Endothelial cell (in vitro differentiated cells): Measurements from ENCODE around the gene TBX3. TPM values are rescaled to one million over a fixed set of nuclear protein-coding genes. Genes with fewer than 3 reads are reported as not detected.

ENCODE experiments used
- DNase-seq: peaks from one replicate; pipeline ENCODE4 v3.0.0; 2021; ENCODE audit warnings: low spot score
- H3K27ac Mint-ChIP-seq: one replicate; pipeline ENCODE4 v1.8.0; 2021; ENCODE audit warnings: mixed read lengths, inconsistent platforms; ENCODE audit not compliant: unreplicated experiment
- H3K27me3 Mint-ChIP-seq: one replicate; pipeline ENCODE4 v1.8.0; 2021; ENCODE audit warnings: mild to moderate bottlenecking, moderate library complexity, mixed read lengths, inconsistent platforms; ENCODE audit not compliant: unreplicated experiment
- H3K36me3 Mint-ChIP-seq: one replicate; pipeline ENCODE4 v1.8.0; 2021; ENCODE audit warnings: mild to moderate bottlenecking, low read depth, mixed read lengths, inconsistent platforms; ENCODE audit not compliant: unreplicated experiment
- H3K4me1 Mint-ChIP-seq: one replicate; pipeline ENCODE4 v1.8.0; 2021; ENCODE audit warnings: mild to moderate bottlenecking, mixed read lengths, inconsistent platforms; ENCODE audit not compliant: unreplicated experiment
- H3K4me3 Mint-ChIP-seq: one replicate; pipeline ENCODE4 v1.8.0; 2021; ENCODE audit warnings: mild to moderate bottlenecking, mixed read lengths, inconsistent platforms; ENCODE audit not compliant: unreplicated experiment
- H3K9me3 Mint-ChIP-seq: one replicate; pipeline ENCODE4 v1.8.0; 2021; ENCODE audit warnings: mixed read lengths, inconsistent platforms; ENCODE audit not compliant: unreplicated experiment
- total RNA-seq: library from RNA; stranded (reverse); fragmentation: NEBNext Ultra II Directional; extraction: Animal tissue kit (Norgen Biotek cat#: 25700); gene quantifications from one replicate; pipeline ENCODE4 v1.2.1, GENCODE V29; 2021; ENCODE audit not compliant: unreplicated experiment
- TF ChIP-seq, protein P1 (sequence below): fragments of 200-600 bp; sonication (generic); IDR thresholded peaks from one replicate; pipeline ENCODE4 v1.5.0; 2021; ENCODE audit warnings: antibody characterized with exemption; ENCODE audit not compliant: unreplicated experiment

Gene TBX3
- total RNA-seq, 1 donor from 2014 or later = 0.41 TPM

DNA sequence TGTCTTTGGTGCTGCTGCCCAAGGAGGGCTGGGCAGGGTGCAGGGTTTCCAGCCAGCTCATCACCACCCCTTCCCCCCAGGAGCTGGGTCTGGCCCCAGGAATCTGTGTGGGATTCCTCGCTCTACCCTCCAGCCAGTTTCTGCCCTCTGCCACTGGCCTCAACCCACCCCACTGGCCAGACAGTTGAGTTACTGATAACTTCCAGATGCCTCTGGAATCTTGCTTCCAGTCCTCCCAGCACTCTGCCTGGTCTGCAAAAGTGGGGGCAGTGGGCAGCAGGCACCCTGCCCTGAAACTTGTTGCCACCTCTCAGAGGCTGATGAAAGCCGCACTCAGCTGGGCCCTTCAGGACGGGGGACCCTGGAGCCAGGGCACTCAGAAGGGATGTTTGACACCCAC, 20.1 kb upstream of the TBX3 start:
- no peaks in the 10 kb centered on the region for H3K9me3 Mint-ChIP-seq
- no peak overlapping the region for H3K27ac Mint-ChIP-seq
- peaks cover 10% of the 10 kb centered on the region for H3K4me1 Mint-ChIP-seq
- peaks cover 19% of the 10 kb centered on the region for H3K27me3 Mint-ChIP-seq
- no peak for DNase-seq
- TF ChIP-seq, protein P1, sequence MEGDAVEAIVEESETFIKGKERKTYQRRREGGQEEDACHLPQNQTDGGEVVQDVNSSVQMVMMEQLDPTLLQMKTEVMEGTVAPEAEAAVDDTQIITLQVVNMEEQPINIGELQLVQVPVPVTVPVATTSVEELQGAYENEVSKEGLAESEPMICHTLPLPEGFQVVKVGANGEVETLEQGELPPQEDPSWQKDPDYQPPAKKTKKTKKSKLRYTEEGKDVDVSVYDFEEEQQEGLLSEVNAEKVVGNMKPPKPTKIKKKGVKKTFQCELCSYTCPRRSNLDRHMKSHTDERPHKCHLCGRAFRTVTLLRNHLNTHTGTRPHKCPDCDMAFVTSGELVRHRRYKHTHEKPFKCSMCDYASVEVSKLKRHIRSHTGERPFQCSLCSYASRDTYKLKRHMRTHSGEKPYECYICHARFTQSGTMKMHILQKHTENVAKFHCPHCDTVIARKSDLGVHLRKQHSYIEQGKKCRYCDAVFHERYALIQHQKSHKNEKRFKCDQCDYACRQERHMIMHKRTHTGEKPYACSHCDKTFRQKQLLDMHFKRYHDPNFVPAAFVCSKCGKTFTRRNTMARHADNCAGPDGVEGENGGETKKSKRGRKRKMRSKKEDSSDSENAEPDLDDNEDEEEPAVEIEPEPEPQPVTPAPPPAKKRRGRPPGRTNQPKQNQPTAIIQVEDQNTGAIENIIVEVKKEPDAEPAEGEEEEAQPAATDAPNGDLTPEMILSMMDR = no peak
- no peak overlapping the region for H3K4me3 Mint-ChIP-seq
- H3K36me3 Mint-ChIP-seq = no peaks in the 10 kb centered on the region

DNA sequence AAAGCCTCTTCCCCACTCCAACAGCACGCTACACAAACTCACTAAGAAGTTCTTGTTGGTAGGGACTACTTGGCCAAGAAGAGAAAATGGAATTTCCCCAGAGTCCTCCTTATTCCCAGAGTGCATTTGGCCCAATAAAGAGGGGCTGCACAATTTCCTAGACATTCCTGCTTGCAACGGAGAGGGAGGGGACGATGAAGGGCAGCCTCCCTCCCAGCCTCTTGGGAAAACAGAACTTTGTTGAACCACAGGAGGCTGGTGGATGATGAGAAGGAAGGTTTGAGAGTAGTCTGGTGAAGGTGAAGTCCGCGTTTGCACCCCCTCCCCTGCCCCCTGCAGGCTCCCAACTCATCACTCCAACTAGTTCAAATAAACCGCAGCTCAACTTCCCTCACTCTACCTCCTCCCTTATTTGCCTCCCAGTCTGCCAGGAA, 19.1 kb upstream of the TBX3 start:
- Mint-ChIP-seq H3K36me3 (no peaks in the 10 kb centered on the region), H3K9me3 (no peaks in the 10 kb centered on the region), H3K4me1 (peaks cover 10% of the 10 kb centered on the region), H3K4me3 (no peak overlapping the region), H3K27me3 (peaks cover 20% of the 10 kb centered on the region), H3K27ac (no peak overlapping the region)
- TF ChIP-seq, protein P1 = no peak
- DNase-seq = no peak

DNA sequence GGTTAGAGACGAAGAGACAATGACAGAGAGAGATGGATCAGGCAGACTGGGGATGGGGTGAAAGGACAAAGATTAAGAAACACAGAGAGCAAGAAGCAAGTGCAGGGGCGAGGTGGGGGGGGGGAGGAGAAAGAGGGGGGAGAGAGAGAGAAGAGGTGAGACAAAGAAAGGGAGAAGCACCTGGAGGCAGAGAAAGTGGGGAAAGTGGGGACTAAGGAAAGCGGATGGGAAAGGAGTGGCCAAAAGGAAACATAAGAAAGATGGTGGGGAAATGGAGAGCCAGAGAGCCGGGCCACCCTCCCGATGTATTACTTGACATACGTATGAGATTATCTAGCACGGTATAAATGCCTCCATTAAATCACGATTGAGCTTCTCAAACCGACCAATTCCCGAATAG, 18.5 kb upstream of the TBX3 start:
- Mint-ChIP-seq H3K9me3 (no peaks in the 10 kb centered on the region), H3K4me1 (peaks cover 14% of the 10 kb centered on the region), H3K27me3 (peaks cover 26% of the 10 kb centered on the region), H3K27ac (no peak overlapping the region), H3K4me3 (no peak overlapping the region), H3K36me3 (no peaks in the 10 kb centered on the region)
- DNase-seq = no peak
- TF ChIP-seq, protein P1 = no peak

DNA sequence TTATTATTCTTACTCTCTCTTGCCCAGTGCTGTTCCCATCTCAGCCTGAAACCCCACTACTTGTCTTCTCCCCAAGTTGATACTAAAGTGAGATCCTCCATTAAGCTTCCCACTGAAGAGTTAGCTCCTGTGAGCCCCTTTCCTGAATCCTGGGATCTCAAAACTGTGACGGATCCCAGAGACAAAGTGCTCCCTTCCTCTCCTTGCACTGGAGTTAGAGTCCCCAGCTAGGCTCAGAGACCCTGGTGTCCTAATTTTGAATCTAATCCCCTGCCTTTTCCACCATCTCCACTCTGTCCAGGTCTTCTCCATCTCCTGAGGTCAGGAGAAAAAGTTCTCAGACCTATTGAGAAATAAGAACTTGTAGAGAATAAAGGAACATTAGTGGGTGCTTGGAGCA, 17.6 kb upstream of the TBX3 start:
- Mint-ChIP-seq H3K4me3 (no peak overlapping the region), H3K36me3 (no peaks in the 10 kb centered on the region), H3K9me3 (no peaks in the 10 kb centered on the region), H3K27ac (no peak overlapping the region), H3K27me3 (peaks cover 30% of the 10 kb centered on the region), H3K4me1 (peaks cover 14% of the 10 kb centered on the region)
- TF ChIP-seq, protein P1 = no peak
- DNase-seq = no peak

DNA sequence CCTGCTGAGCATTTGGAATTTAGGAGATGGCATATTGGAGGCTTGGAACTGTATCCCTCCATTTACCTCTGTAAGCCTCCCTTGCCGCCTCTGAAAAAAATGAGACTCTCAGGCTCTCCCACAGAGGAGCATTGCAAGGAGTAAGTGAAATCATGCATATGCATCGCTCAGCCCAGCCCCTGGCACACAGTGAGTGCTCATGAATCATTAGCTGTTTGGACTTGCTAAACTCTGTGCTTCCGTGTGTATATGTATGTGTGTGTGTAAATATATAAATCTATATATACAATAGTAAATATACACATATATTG, 17.1 kb upstream of the TBX3 start:
- Mint-ChIP-seq H3K4me1 (peaks cover 14% of the 10 kb centered on the region), H3K9me3 (no peaks in the 10 kb centered on the region), H3K27ac (no peak overlapping the region), H3K4me3 (no peak overlapping the region), H3K27me3 (peaks cover 30% of the 10 kb centered on the region), H3K36me3 (no peaks in the 10 kb centered on the region)
- no peak for DNase-seq
- TF ChIP-seq, protein P1 = no peak
